NB4 (cell line): ENCODE data around the gene CARM1.

Source experiments
- CTCF ChIP-seq: IDR thresholded peaks from one replicate; pipeline ENCODE4 v1.5.1; 2012; ENCODE audit warnings: low read depth, low read length
- POLR2A ChIP-seq: IDR thresholded peaks from 2 replicates; pipeline ENCODE4 v1.6.1; 2011; ENCODE audit warnings: mild to moderate bottlenecking; ENCODE audit not compliant: insufficient read length; ENCODE audit errors: extremely low read depth
- TF ChIP-seq, protein P1 (sequence below): IDR thresholded peaks from 2 replicates; pipeline ENCODE4 v1.6.1; 2011; ENCODE audit warnings: low read depth, low read length

GRCh38 chr19:10952809-10953208 is 81.5 kb downstream of the CARM1 start:
- TF ChIP-seq CTCF: no peak
- TF ChIP-seq, protein P1, sequence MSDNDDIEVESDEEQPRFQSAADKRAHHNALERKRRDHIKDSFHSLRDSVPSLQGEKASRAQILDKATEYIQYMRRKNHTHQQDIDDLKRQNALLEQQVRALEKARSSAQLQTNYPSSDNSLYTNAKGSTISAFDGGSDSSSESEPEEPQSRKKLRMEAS: no peak
- TF ChIP-seq POLR2A: no peak
